Measurements from ENCODE around the gene TDRD9. TPM values are rescaled to one million over a fixed set of nuclear protein-coding genes. Genes with fewer than 3 reads are reported as not detected.
"Not testable (repeated sequence)": the region's sequence is repeated elsewhere in the genome, so short reads cannot be mapped to it uniquely, and the experiment has no call there.

TDRD9 gene
- total and polyA plus RNA-seq, 5 experiments from 2014 or later: 0.22 to 1.1 (median 0.74) TPM

DNA sequence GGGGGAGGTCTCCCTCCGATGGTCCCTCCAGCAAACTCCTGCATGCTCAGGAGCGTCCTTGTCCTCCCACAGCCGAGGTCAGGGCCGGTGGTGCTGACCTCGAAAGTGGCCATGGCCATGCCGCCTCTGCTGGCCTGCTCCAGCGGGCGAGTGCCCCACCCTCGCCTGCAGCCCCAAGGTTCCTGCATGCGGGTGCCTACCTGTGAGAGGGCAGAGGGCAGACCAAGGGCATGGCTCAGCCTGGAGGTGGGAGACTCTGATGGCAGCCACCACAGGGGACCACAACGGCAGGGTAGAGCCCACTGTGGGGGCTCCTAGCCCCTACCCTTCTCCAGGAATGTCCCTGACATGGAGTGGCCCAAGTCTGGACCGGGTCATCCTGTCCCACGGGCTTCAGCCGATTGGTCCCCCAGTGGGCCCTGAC, 42.7 kb upstream of the TDRD9 start:
- no peaks in the 10 kb centered on the region for H3K36me3 Mint-ChIP-seq
- no peaks in the 10 kb centered on the region for H3K27me3 Mint-ChIP-seq
- H3K4me1 Mint-ChIP-seq: peaks cover 4 to 10% (median 8%) of the 10 kb centered on the region in 4 donors
- ATAC-seq (no peak), DNase-seq (no peak)
- H3K9me3 Mint-ChIP-seq: no peaks in the 10 kb centered on the region
- POLR2A ChIA-PET: no interaction called here
- H3K4me3 Mint-ChIP-seq: no peak overlapping the region
- no peak overlapping the region for H3K27ac Mint-ChIP-seq

DNA sequence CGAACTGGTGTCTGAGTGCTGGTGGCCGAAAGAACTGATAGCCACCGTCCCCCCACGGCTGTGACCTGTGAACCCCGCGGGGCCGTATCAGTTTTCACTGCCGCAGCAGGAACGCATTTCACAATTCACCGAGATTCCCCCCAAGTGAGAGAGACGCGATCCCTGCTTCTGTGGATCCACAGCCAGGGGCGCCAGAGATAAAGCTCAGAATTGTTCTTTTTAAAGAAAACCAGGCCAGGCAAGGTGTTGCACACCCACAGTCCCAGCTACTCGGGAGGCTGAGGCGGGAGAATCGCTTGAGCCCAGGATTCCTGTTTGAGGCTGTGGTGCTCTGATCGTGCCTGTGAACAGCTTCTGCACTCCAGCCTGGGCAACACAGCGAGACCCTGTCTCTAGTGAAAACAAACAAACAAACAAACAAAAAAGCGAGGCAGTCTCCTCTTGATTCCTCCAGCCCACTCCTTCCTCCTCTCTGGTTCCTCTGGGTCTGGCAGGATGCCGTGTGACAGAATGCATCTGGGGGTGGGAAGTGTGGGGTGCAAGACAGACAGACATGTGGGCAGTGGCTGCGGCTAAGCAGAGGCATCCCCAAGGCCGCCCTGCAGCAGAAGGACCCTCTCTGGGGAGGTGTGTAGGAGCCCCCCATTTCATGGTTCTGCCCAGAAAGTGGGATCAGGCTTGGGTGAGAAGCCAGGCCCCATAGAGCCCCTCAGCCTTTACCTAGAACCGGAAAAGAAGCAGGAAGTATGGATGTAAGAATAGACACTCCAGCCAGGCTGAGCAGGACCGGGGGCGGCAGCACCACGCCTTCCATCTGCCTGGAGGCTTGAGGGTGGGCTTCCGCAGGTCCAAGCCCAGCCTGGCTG, 41.7 kb upstream of the TDRD9 start:
- DNase-seq (no peak), ATAC-seq (no peak)
- peaks cover 0 to 2% (median 0%) of the 10 kb centered on the region in 4 donors for H3K4me1 Mint-ChIP-seq
- POLR2A ChIA-PET: no interaction called here
- H3K9me3 Mint-ChIP-seq: no peaks in the 10 kb centered on the region
- H3K4me3 Mint-ChIP-seq: no peak overlapping the region
- peak overlapping the region in 2 of 10 donors; percentile 4 to 50 for H3K27ac Mint-ChIP-seq
- no peaks in the 10 kb centered on the region for H3K27me3 Mint-ChIP-seq
- no peaks in the 10 kb centered on the region for H3K36me3 Mint-ChIP-seq

DNA sequence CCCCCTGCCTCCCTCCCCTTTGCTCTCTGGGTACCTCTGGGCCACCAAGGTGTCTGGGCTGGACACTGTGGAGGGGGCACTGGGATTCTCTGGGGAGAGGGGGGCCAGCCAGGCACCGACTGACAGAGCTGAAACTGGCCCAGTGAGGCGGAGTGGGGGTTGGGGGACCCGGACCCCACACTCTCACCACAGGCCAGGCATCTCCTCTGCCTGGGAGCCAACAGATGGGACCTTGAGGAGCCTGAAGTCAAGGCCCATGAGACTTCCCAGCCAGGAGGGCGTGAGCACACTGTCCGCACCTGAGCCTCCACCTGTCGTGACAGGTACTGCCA, 41.1 kb upstream of the TDRD9 start:
- DNase-seq (no peak), ATAC-seq (no peak)
- Mint-ChIP-seq H3K4me3 (no peak overlapping the region), H3K9me3 (no peaks in the 10 kb centered on the region), H3K27ac (no peak overlapping the region), H3K4me1 (peaks cover 0 to under 1% (median 0%) of the 10 kb centered on the region in 4 donors), H3K27me3 (no peaks in the 10 kb centered on the region), H3K36me3 (no peaks in the 10 kb centered on the region)
- POLR2A ChIA-PET: interaction anchor here (0.6 kb wide), 1 partner anchor 71 kb away, joined by 6 read pairs; no protein-coding TSS in a partner anchor

DNA sequence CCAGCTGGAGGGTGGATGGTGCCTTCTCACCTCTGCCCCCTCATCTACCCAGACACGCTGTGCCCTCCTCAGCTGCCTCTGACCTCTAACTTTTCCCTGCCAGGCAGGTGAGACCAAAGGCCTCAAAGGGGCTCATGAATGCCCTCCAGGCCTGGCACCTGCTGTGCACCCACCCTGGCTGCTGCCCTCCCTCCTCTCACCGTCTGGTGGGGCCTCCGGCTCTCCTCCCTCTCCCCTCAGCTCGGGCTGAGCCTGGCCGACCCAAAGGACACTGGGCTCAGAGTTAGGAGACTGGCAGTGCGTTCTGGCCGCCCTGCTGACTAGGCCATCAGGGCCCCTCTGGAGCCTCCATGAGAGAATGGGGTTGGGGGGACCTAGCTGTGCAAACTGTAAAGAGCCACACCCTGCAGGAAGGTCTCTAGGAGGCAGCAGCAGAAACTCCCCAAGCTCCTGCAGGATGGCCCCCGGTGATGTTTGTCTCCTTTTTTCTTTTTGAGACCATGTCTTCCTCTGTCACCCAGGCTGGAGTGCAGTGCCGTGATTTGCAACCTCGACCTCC, 40.6 kb upstream of the TDRD9 start:
- POLR2A ChIA-PET: interaction anchor here (0.6 kb wide), 1 partner anchor 72 kb away, joined by 6 read pairs; no protein-coding TSS in a partner anchor
- no peak overlapping the region for H3K27ac Mint-ChIP-seq
- no peaks in the 10 kb centered on the region for H3K27me3 Mint-ChIP-seq
- no peaks in the 10 kb centered on the region for H3K4me1 Mint-ChIP-seq
- H3K4me3 Mint-ChIP-seq: no peak overlapping the region
- H3K36me3 Mint-ChIP-seq: no peaks in the 10 kb centered on the region
- no peak for ATAC-seq
- H3K9me3 Mint-ChIP-seq: no peaks in the 10 kb centered on the region
- no peak for DNase-seq

DNA sequence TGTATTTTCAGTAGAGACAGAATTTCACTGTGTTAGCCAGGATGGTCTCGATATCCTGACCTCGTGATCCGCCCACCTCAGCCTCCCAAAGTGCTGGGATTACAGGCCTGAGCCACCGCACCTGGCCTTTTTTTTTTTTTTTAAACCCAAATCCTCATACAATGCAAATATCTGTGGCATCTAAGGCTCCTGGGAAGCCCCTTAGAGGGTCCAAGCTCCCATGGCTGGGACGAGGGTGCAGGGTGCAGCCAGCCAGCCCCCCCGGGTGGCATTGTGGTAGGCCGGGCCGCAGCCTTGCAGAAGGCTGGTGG, 39.3 kb upstream of the TDRD9 start:
- H3K36me3 Mint-ChIP-seq, DNase-seq, H3K27ac Mint-ChIP-seq, H3K27me3 Mint-ChIP-seq, H3K4me1 Mint-ChIP-seq, H3K9me3 Mint-ChIP-seq, POLR2A ChIA-PET, ATAC-seq, H3K4me3 Mint-ChIP-seq: not testable (repeated sequence)

DNA sequence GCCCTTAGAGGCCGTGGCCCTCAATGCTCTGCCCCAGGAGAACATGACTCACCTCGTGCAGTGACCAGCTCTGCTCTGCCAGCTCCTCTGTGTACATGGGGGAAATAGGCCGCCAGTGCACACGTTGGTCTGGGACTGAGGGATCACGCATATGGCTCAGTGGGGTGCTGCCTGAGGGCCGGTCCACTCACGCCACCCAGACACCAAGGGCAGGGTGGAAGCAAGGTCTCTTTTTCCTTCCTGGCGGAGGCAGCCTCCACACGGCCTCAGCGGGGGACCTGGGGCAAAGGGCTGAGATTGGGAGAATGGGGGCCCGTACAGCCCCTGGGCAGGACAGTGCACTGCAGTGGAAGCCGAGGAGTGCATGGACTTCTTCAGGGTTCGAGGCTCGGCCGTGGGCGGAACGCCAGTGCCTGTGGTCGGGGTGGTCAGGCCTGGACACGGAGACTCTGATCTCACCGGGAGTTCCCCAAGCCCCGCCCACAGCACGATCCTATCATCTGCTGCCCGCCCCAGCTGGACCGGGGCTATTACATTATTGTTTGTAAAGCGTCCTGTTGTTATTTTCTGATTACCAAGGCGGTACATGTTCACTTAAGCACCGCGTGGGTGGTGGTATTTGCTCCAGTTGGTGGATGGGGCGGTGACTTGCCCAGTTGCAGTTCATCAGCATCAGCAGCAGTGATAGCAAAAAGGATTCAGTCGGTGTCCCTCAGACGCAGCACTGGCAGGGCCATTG, 38.8 kb upstream of the TDRD9 start:
- no peaks in the 10 kb centered on the region for H3K36me3 Mint-ChIP-seq
- H3K27ac Mint-ChIP-seq: no peak overlapping the region
- H3K27me3 Mint-ChIP-seq: no peaks in the 10 kb centered on the region
- H3K4me3 Mint-ChIP-seq: no peak overlapping the region
- no peaks in the 10 kb centered on the region for H3K4me1 Mint-ChIP-seq
- DNase-seq (no peak), ATAC-seq (no peak)
- H3K9me3 Mint-ChIP-seq: no peaks in the 10 kb centered on the region
- POLR2A ChIA-PET: no interaction called here

DNA sequence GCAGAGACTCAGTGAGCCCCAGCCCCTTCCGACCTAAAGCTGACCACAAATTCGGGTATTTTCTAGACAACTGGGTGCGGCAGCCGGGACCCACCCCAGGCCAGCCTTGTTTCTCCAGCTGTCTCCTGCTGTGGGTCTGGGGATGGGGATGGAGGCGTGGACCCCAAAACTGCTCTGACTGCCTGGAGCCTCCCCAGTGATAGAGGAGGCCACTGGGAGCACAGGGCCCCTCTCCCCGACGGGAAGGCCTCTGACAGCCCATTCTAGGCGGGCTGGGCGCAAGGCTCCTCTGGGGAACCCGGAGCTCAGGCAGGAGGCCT, 38.2 kb upstream of the TDRD9 start:
- no peaks in the 10 kb centered on the region for H3K9me3 Mint-ChIP-seq
- no peak for ATAC-seq
- POLR2A ChIA-PET: no interaction called here

DNA sequence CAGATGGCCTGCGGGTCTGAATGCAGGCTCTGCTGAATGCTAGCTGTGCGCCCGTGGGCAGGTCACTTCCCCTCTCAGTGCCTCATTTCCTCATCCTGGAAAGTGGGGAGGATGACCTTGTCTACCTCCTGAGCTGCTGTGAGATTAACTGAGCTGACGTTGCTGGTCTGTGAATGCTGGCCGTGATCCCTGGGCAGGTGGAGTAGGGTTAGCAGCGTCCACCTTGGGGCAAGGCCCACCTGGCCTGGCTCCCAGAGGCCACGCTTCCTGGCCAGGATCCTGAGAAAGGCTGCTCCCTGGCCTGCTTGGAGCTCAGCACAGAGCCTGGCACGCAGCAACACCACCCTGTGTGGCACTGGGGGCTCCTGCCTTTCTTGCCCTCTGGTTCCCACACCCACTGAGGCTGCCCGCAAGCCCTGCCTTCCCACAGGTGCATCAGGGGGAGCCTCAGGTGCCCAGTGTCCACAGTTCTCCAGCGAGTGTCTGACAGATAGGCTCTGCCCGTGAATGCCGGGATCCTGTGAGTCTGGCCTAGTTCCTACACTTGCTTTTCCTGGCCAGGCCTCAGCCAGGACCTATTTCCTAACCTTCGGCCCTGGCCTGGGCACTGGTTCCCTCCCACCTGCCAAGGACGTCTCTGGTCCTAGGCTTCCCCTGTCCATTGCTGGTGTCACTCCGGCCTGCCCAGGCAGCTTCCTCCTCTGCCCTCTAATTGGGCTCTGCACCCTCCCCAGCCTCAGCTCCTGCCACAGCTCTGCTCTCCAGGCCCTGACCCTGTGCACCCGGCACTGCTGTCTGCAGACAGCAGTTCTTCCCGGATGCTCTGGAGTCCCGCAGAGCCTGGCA, 37.2 kb upstream of the TDRD9 start:
- no peaks in the 10 kb centered on the region for H3K4me1 Mint-ChIP-seq
- ATAC-seq (no peak), DNase-seq (no peak)
- H3K27ac Mint-ChIP-seq: peak overlapping the region in 1 of 10 donors; percentile 48
- no peaks in the 10 kb centered on the region for H3K27me3 Mint-ChIP-seq
- H3K36me3 Mint-ChIP-seq: no peaks in the 10 kb centered on the region
- H3K9me3 Mint-ChIP-seq: no peaks in the 10 kb centered on the region
- POLR2A ChIA-PET: no interaction called here
- H3K4me3 Mint-ChIP-seq: no peak overlapping the region

More for the DNA sequence above, 38.2 kb upstream of the TDRD9 start:
- H3K27ac Mint-ChIP-seq: no peak overlapping the region
- H3K4me3 Mint-ChIP-seq: no peak overlapping the region
- H3K36me3 Mint-ChIP-seq: no peaks in the 10 kb centered on the region
- H3K4me1 Mint-ChIP-seq: no peaks in the 10 kb centered on the region
- H3K27me3 Mint-ChIP-seq: no peaks in the 10 kb centered on the region
- DNase-seq: no peak

DNA sequence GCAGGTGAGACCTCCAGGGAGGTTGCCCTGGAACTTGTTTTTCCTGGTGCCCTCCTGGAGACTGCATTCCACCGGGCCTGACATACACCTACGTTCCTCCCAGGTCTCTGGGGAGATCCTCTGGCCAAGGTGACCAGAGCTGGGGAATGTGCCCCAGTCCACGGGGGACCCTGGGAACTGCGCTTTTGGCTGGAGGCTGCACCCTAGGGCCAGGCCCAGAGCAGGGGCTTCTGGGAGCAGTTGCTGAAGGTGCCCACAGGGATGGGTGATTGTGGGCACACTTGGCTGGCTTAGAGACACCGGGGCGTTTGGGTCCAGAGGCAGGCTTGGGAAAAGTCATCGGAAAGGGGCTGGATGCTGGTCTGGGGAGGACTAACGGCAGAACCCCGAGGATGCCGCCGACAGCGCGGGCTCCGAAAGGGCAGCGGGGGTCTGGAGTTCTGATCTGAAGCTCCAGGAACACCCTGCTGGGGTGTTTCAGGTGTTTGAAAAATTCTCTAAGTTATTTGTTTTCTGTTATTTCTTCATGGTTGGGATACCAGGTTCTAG, 36.5 kb upstream of the TDRD9 start:
- Mint-ChIP-seq H3K27me3 (no peaks in the 10 kb centered on the region), H3K4me1 (peaks cover 0 to 2% (median 0%) of the 10 kb centered on the region in 4 donors), H3K4me3 (no peak overlapping the region), H3K36me3 (no peaks in the 10 kb centered on the region), H3K9me3 (no peaks in the 10 kb centered on the region), H3K27ac (peak overlapping the region in 1 of 10 donors; percentile 48)
- POLR2A ChIA-PET: no interaction called here
- no peak for DNase-seq
- no peak for ATAC-seq

DNA sequence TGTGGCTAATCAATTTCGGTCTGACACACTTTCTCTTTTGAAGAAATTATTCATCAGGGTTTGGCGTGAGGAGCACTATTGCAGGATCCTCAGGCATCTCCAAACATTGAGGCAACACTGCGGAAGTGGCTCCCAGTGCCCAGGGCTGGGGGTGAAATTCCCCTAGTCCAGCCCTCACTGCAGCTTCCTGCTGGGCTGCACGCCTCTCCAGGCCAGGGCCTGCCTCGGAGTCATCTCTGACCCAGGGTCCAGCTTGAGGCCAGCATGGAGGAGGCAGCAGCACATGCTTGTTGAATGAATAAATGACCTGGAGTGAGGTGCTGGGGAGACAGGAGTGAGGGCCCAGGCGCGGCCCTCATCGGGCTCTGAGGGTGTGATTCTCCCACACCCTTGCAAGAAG, 36.0 kb upstream of the TDRD9 start:
- POLR2A ChIA-PET: no interaction called here
- ATAC-seq: no peak

DNA sequence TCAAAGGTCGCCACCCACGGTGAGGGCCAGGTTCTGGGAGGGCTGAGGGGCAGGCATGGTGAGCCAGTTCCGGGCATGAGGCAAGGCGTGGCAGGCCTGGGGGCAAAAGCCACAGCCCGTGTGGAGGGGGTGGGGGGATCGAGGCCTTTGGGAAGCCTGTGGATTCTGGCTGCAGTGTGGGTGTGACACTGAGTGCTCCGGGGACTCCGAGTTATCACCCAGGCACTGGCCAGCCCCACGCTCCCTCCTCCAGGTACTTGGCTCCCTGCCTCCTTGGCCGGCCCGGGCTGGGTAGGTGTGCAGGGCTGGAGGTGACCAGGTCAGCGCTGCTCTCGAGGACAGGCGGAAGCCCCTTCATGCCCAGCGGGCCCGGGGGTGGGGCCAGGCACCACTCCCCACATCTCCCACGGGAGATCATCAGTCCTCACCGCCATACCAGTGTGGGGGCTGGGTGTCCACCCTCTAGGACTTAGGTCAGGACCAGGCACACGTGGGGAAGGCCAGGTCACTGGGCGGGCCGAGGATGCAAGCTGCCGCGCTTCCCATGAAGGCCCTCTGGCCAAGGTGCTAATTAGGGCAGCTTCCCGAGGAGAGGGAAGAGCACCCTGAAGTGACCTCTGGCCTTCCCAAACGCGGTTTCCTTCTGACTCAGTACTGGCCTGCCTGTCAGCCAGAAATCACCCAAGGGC, 34.1 kb upstream of the TDRD9 start:
- peaks cover 0 to 2% (median 0%) of the 10 kb centered on the region in 4 donors for H3K4me1 Mint-ChIP-seq
- H3K36me3 Mint-ChIP-seq: no peaks in the 10 kb centered on the region
- H3K4me3 Mint-ChIP-seq: no peak overlapping the region
- DNase-seq (no peak), ATAC-seq (no peak)
- POLR2A ChIA-PET: no interaction called here
- no peak overlapping the region for H3K27ac Mint-ChIP-seq
- no peaks in the 10 kb centered on the region for H3K9me3 Mint-ChIP-seq
- no peaks in the 10 kb centered on the region for H3K27me3 Mint-ChIP-seq

More for the DNA sequence above, 36.0 kb upstream of the TDRD9 start:
- Mint-ChIP-seq H3K4me1 (peaks cover 0 to 2% (median 0%) of the 10 kb centered on the region in 4 donors), H3K27ac (peak overlapping the region in 1 of 10 donors; percentile 48), H3K9me3 (no peaks in the 10 kb centered on the region), H3K36me3 (no peaks in the 10 kb centered on the region), H3K27me3 (no peaks in the 10 kb centered on the region), H3K4me3 (no peak overlapping the region)
- no peak for DNase-seq

DNA sequence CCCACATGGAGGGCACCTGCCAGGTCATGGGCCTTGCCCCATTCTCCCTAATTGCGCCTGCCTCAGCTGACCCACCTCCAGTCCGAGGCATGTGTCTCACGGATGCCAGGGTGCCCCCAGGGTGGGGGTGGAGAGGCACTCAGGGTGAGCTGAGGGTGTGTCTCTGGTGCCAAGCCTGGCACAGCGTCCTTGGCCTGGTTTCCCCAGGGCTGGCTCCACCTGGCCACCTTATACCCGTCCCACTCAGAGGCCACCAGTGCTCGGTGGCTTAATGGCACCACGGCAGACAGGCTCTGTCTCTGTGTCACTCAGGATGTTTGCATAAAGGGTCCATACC, 33.6 kb upstream of the TDRD9 start:
- Mint-ChIP-seq H3K4me3 (no peak overlapping the region), H3K9me3 (no peaks in the 10 kb centered on the region), H3K27me3 (no peaks in the 10 kb centered on the region), H3K36me3 (no peaks in the 10 kb centered on the region), H3K27ac (no peak overlapping the region), H3K4me1 (peaks cover 0 to 2% (median 0%) of the 10 kb centered on the region in 4 donors)
- POLR2A ChIA-PET: no interaction called here
- ATAC-seq (no peak), DNase-seq (no peak)
